ENCODE results near the gene COL9A3.

The COL9A3 gene

DNA sequence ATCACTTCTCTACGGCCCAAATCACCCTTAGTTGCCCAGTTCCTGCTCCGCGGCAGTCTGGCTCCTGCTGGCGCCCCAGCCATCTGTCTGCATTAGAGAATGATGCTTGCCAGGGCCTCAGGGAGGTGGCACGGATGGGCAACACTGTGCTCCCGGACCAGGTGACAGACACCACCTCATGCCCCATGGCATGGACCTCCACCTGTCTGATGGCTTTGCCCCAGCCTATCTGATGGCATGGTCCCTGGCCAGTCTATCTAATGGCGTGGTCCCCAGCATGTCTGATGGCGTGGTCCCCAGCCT is 39.4 kb upstream of the COL9A3 start:
- no peak overlapping the region for H3K27ac Mint-ChIP-seq
- H3K9me3 Mint-ChIP-seq: no peaks in the 10 kb centered on the region
- H3K4me1 Mint-ChIP-seq: peaks cover 17% of the 10 kb centered on the region
- H3K4me3 Mint-ChIP-seq: no peak overlapping the region
- peaks cover 10% of the 10 kb centered on the region for H3K27me3 Mint-ChIP-seq (ENCODE audit: low read depth)
- H3K36me3 Mint-ChIP-seq (ENCODE audit: low read depth): peaks cover 3% of the 10 kb centered on the region
- TF ChIP-seq, protein P1, sequence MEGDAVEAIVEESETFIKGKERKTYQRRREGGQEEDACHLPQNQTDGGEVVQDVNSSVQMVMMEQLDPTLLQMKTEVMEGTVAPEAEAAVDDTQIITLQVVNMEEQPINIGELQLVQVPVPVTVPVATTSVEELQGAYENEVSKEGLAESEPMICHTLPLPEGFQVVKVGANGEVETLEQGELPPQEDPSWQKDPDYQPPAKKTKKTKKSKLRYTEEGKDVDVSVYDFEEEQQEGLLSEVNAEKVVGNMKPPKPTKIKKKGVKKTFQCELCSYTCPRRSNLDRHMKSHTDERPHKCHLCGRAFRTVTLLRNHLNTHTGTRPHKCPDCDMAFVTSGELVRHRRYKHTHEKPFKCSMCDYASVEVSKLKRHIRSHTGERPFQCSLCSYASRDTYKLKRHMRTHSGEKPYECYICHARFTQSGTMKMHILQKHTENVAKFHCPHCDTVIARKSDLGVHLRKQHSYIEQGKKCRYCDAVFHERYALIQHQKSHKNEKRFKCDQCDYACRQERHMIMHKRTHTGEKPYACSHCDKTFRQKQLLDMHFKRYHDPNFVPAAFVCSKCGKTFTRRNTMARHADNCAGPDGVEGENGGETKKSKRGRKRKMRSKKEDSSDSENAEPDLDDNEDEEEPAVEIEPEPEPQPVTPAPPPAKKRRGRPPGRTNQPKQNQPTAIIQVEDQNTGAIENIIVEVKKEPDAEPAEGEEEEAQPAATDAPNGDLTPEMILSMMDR (IDR thresholded peaks at IDR 0.05; ENCODE audit: unreplicated experiment in 3 of 3): no peak

DNA sequence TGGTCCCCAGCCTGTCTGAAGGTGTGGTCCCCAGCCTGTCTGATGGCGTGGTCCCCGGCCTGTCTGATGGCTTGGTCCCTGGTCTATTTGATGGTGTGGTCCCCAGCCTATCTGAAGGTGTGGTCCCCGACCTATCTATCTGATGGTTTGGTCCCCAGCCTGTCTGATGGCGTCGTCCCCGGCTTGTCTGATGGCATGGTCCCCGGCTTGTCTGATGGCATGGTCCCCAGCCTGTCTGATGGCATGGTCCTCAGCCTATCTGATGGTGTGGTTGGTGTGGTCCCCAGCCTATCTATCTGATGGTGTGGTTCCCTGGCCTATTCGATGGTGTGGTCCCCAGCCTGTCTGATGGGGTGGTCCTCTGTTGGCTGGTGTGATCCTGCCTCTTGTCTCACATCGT is 38.8 kb upstream of the COL9A3 start:
- no peak overlapping the region for H3K27ac Mint-ChIP-seq
- no peak overlapping the region for H3K4me3 Mint-ChIP-seq
- peaks cover 3% of the 10 kb centered on the region for H3K36me3 Mint-ChIP-seq (ENCODE audit: low read depth)
- no peaks in the 10 kb centered on the region for H3K9me3 Mint-ChIP-seq
- H3K27me3 Mint-ChIP-seq (ENCODE audit: low read depth): peaks cover 13% of the 10 kb centered on the region
- TF ChIP-seq, protein P1 (IDR thresholded peaks at IDR 0.05; ENCODE audit: unreplicated experiment in 3 of 3): no peak
- peaks cover 17% of the 10 kb centered on the region for H3K4me1 Mint-ChIP-seq

DNA sequence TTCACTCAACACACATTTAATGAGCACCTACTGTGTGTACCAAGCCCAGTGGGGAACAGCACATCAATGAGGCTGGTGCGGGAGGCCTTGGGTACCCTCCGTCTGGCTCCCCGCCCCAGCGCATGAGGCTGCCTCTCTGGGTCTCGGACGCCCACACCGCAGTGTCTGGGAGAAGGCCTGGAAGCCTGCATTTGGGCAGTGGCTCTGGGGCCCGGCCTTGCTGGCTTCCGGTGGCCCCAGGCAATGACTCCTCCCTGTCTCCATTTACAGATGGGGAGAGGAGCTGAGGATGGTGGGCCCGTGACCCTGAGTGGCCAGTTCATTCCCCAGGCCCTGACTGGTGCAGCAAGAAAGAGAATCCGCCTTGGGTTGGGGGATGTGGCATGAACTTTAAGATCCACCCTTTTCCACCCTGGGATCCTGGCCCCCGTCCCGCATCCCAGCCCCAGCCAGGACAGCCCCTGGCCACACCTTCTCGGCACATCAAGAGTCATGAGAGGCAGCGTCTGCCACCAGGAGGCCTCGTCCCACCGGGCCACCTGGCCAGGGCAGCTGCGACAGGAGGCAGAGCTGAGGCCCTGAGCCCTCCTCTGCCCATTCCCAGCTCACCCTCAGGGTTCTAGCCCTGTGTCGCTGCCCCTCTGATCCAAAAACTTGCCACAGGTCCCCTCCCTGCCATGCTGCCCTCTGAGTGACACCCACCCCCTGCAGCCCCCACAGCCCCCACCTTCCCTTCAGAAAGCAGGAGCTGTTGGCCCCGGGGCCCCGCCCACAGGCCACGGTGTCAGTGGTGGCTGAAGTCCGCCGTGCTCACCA is 38.0 kb upstream of the COL9A3 start:
- Mint-ChIP-seq H3K27ac (no peak overlapping the region), H3K36me3 (ENCODE audit: low read depth) (peaks cover 3% of the 10 kb centered on the region)

DNA sequence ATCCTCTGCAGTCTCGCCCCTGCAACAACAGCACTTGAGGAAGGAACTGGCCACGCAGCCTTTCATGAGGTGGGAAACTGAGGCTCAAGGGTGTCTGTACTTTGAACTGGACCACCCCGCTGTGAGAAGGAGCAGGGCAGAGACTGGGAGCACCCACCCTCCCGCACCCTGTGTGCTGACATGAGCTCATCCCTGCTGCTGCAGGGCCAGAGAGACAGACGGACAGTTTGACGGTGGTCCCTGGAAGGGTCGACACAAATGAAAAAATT is 37.5 kb upstream of the COL9A3 start:
- Mint-ChIP-seq H3K27ac (no peak overlapping the region), H3K4me3 (no peak overlapping the region), H3K4me1 (peaks cover 12% of the 10 kb centered on the region), H3K36me3 (ENCODE audit: low read depth) (peaks cover 3% of the 10 kb centered on the region), H3K9me3 (no peaks in the 10 kb centered on the region), H3K27me3 (ENCODE audit: low read depth) (peaks cover 13% of the 10 kb centered on the region)
- TF ChIP-seq, protein P1 (IDR thresholded peaks at IDR 0.05; ENCODE audit: unreplicated experiment in 3 of 3): no peak

More for the DNA sequence above, 38.0 kb upstream of the COL9A3 start:
- peaks cover 16% of the 10 kb centered on the region for H3K4me1 Mint-ChIP-seq
- TF ChIP-seq, protein P1 (IDR thresholded peaks at IDR 0.05; ENCODE audit: unreplicated experiment in 3 of 3): no peak
- H3K27me3 Mint-ChIP-seq (ENCODE audit: low read depth): peaks cover 9% of the 10 kb centered on the region
- no peaks in the 10 kb centered on the region for H3K9me3 Mint-ChIP-seq
- no peak overlapping the region for H3K4me3 Mint-ChIP-seq

DNA sequence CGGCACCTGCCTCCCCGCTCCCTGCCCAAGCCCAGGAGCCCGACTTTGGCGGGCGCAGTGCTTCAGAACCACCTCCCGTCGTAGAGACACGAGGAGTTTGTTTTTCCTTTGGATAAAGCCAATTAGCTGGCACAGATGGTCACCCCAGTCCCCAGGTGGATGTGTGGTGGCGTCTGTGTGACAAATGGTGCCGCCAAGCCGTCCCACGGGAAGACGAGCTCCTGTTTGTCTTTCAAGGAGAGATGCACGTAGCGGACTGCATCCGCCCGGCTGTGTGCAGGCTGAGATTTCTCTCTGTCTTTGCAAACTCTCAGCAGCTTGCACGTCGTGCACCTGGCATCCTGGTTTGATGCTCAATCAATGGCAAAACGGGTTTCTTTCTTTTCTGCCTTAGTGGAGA is 36.6 kb upstream of the COL9A3 start:
- no peak overlapping the region for H3K4me3 Mint-ChIP-seq
- TF ChIP-seq, protein P1 (IDR thresholded peaks at IDR 0.05; ENCODE audit: unreplicated experiment in 3 of 3): no peak

DNA sequence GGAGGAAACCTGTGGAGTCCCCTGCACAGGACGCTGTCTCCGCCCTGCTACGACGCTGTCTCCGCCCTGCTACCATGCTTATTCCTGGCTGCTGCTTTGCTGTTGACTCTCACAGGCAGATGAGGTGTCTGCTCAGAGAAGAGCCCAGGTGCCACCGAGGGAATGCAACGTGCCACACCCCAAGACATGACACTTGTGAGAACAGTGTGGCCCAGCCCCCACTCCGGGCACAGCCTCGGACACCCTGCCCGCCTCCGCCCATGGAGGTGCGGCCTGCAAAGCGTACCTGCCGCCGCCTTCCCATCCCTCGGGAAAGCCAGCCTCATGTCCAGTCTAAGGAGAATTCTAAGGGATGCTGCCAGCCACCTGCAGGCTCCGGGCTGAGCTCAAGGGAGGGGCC is 36.2 kb upstream of the COL9A3 start:
- Mint-ChIP-seq H3K4me1 (peaks cover 19% of the 10 kb centered on the region), H3K9me3 (no peaks in the 10 kb centered on the region), H3K27ac (no peak overlapping the region), H3K27me3 (ENCODE audit: low read depth) (peaks cover 13% of the 10 kb centered on the region), H3K4me3 (no peak overlapping the region), H3K36me3 (ENCODE audit: low read depth) (peaks cover 3% of the 10 kb centered on the region)
- TF ChIP-seq, protein P1 (IDR thresholded peaks at IDR 0.05; ENCODE audit: unreplicated experiment in 3 of 3): no peak

More for the DNA sequence above, 36.6 kb upstream of the COL9A3 start:
- Mint-ChIP-seq H3K27ac (no peak overlapping the region), H3K9me3 (no peaks in the 10 kb centered on the region), H3K36me3 (ENCODE audit: low read depth) (peaks cover 3% of the 10 kb centered on the region), H3K27me3 (ENCODE audit: low read depth) (peaks cover 13% of the 10 kb centered on the region), H3K4me1 (peaks cover 15% of the 10 kb centered on the region)

Measured in nephron (organoid).